Measurements from ENCODE around the gene SNW1.
"Not testable (repeated sequence)": the region's sequence is repeated elsewhere in the genome, so short reads cannot be mapped to it uniquely, and the experiment has no call there.

Gene SNW1

GRCh38 chr14:77760381-77761204, at the start of gene SNW1:
SNW1 (minus strand) TSS chr14:77761156; CDS start chr14:77761127, 29 bp downstream.
- peak within 1 kb of the TSS; percentile 99 for H3K4me3 ChIP-seq (ENCODE audit: low read depth, low read length)

GRCh38 chr14:77809011-77809410, 48.1 kb upstream of the SNW1 start:
- no peak overlapping the region for H3K4me3 ChIP-seq (ENCODE audit: low read depth, low read length)

GRCh38 chr14:77808250-77808649, 47.3 kb upstream of the SNW1 start:
- H3K4me3 ChIP-seq (ENCODE audit: low read depth, low read length), result no peak overlapping the region

- H3K4me3 ChIP-seq (ENCODE audit: low read depth, low read length), result no peak overlapping the region
Observed at GRCh38 chr14:77805706-77806105, 44.8 kb upstream of the SNW1 start.

GRCh38 chr14:77804592-77804991, 43.6 kb upstream of the SNW1 start:
- H3K4me3 ChIP-seq (ENCODE audit: low read depth, low read length), result no peak overlapping the region

GRCh38 chr14:77800814-77801213, 39.9 kb upstream of the SNW1 start:
- H3K4me3 ChIP-seq (ENCODE audit: low read depth, low read length), result no peak overlapping the region

- H3K4me3 ChIP-seq (ENCODE audit: low read depth, low read length), result peak within 1 kb of the TSS; percentile 84
Observed at GRCh38 chr14:77799863-77800730, 39.1 kb upstream of the SNW1 start, which contains the start of gene ADCK1. ADCK1 (plus strand) TSS chr14:77800109; CDS start chr14:77818979, 18,870 bp downstream.

- H3K4me3 ChIP-seq (ENCODE audit: low read depth, low read length), result peak overlapping the region; percentile 84
Observed at GRCh38 chr14:77799456-77799855, 38.5 kb upstream of the SNW1 start.

GRCh38 chr14:77794357-77794756, 33.4 kb upstream of the SNW1 start:
- H3K4me3 ChIP-seq (ENCODE audit: low read depth, low read length), result no peak overlapping the region

- not testable (repeated sequence) for H3K4me3 ChIP-seq (ENCODE audit: low read depth, low read length)
Observed at GRCh38 chr14:77793255-77793654, 32.3 kb upstream of the SNW1 start.

- no peak overlapping the region for H3K4me3 ChIP-seq (ENCODE audit: low read depth, low read length)
Observed at GRCh38 chr14:77791225-77791600, 30.3 kb upstream of the SNW1 start.

- H3K4me3 ChIP-seq (ENCODE audit: low read depth, low read length), result no peak overlapping the region
Observed at GRCh38 chr14:77790566-77791224, 29.7 kb upstream of the SNW1 start.

- H3K4me3 ChIP-seq (ENCODE audit: low read depth, low read length), result no peak overlapping the region
Observed at GRCh38 chr14:77786148-77786547, 25.2 kb upstream of the SNW1 start.

- H3K4me3 ChIP-seq (ENCODE audit: low read depth, low read length), result no peak overlapping the region
Observed at GRCh38 chr14:77782202-77782601, 21.2 kb upstream of the SNW1 start.

- not testable (repeated sequence) for H3K4me3 ChIP-seq (ENCODE audit: low read depth, low read length)
Observed at GRCh38 chr14:77773966-77774365, 13.0 kb upstream of the SNW1 start.

- not testable (repeated sequence) for H3K4me3 ChIP-seq (ENCODE audit: low read depth, low read length)
Observed at GRCh38 chr14:77768442-77769069, 7.6 kb upstream of the SNW1 start.

GRCh38 chr14:77763978-77764377, 3.0 kb upstream of the SNW1 start:
- H3K4me3 ChIP-seq (ENCODE audit: low read depth, low read length), result no peak overlapping the region

- H3K4me3 ChIP-seq (ENCODE audit: low read depth, low read length), result no peak overlapping the region
Observed at GRCh38 chr14:77763316-77763715, 2.4 kb upstream of the SNW1 start.

GRCh38 chr14:77761205-77761931, 412 bp upstream of the SNW1 start:
- peak overlapping the region; percentile 99 for H3K4me3 ChIP-seq (ENCODE audit: low read depth, low read length)

All from iPS-11a (cell line).